HG02623 (cell line): ENCODE measurements around the gene ZNF205.

Experiments
- ATAC-seq: cut with Tn5 transposase; IDR thresholded peaks from one replicate; pipeline ENCODE4 v1.9.1; 2021; ENCODE audit warnings: moderate library complexity; ENCODE audit not compliant: unreplicated experiment

Gene ZNF205

GRCh38 chr16:3101018-3101840, 11.2 kb upstream of the ZNF205 start:
- ATAC-seq = no peak

DNA sequence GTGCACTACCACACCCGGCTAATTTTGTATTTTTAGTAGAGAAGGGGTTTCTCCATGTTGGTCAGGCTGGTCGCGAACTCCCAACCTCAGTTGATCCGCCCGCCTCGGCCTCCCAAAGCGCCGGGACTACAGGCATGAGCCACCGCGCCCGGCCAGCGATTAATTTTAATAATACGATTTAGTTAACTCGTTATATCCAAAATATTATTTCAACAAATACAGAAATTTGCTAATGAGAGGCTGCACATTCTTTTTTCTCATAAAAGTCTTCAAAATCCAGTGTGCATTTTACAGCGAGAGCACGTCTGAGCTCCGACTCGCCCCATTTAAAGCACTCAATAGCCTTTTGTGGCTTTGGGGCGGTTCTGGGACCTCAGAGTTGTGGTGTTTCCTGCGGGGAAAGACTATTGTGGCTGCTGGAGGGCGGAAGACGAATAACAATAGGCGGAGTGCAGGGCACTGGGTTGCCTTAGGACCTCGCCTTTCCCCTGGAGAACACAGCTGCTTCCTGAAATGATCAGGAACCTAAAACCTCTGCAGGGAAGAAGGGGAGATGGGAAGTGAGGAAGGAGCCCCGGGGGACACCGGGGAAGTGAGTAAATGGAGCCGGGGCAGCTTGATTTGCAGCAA, 10.4 kb upstream of the ZNF205 start:
- ATAC-seq = no peak

- peak; percentile 75 for ATAC-seq
Observed at GRCh38 chr16:3106205-3106928, 6.0 kb upstream of the ZNF205 start.

DNA sequence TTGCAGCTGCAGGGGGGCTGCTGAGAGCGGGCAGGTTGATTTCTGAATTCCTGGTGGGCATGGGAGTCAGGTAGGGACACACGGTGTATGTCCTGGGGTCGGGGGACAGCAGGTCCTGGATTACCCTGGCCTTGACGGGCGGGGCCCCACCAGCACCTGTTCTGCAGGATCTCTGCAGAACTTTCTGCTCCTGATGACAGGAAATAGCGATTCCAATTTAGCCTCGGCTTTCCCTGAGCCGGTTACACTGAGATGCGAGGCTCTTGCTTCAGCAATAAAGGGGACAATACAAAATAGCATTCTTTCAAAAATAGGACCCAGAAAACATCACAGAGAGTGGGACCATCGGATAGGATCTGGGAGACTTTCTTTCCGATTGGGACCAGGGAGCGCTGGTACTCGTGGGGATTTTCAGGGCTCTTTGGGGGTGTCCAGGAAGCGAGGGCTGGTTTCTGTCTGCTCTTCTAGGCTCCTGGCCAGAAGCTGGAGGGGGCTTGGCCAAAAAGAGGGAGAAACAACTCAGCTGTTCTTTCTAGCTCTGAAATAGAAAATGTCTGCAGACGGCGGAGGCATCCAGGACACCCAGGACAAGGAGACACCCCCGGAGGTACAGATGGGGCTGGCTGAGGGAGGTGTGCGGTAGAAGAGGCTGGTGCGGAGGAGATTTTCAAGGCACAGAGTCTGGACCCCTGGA, 642 bp downstream of the ZNF205 start:
- ATAC-seq = no peak

GRCh38 chr16:3113765-3114479, 1.5 kb downstream of the ZNF205 start:
- no peak for ATAC-seq

DNA sequence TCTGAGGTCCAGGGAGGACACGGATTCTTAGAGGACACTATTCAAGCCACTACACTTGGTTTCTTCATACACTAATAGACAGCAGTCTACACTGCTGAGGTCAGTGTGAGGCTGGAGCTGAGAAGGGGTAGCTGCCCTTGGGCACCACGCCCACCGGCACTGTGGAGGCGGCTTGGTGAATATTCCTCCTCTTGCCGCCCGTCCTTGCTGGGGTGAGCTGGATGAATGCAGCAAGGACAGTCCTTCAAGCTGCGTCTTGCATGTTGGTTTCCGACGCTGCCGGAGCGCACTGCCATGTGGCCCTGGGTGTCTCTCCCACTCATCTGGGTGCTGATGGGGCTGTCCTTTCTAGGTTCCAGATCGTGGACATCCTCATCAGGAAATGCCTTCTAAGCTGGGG, 2.6 kb downstream of the ZNF205 start:
- ATAC-seq = no peak

DNA sequence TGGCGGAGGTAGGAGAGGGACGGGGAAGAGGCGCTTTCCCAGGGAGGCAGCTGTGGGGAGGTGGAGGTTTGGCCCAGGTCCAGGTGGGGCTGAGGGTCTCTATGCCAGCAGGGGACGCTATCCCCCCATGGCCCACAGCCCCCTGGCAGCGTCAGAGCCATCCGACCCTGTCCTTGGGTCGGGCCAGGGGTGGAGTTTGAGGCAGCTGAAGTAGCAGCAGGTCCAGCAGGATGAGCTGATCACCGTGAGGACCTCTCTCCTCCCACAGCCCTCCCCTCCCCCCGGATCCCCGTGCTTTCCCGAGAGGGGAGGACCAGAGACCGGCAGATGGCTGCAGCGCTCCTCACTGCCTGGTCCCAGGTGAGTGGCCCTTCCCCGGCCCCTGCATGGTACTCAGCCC, 3.2 kb downstream of the ZNF205 start:
- no peak for ATAC-seq

DNA sequence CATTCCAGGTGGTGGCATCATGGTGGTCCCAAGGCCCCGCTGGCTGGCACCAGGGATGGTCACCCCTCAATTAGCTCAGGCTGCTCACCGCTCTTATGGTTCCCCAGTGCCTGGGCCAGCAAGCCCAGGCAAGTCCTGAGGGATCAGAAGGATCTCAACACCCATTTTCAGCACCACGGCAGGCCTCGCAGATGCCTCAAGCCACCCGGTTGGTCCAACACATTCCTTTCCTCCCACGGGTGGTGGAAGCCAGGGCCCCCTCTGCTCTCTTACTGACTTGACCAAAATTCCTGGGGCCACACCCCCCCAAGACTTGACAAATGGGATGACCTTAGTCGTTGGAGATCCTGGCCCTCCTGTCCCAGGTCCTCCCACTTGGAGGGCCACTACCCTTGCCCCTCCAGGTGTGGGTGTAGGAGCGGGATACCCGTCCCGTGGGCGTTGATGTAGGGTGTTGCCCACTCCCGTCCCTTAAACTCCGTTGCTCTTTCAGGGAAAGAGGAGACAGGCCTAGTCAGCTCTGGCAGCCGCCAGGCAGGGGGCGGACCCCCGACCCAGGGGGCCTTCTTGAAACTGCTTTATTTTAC, 5.9 kb downstream of the ZNF205 start:
- ATAC-seq = no peak

GRCh38 chr16:3118846-3119245, 6.5 kb downstream of the ZNF205 start:
- no peak for ATAC-seq

GRCh38 chr16:3119286-3119685, 6.9 kb downstream of the ZNF205 start:
- no peak for ATAC-seq

DNA sequence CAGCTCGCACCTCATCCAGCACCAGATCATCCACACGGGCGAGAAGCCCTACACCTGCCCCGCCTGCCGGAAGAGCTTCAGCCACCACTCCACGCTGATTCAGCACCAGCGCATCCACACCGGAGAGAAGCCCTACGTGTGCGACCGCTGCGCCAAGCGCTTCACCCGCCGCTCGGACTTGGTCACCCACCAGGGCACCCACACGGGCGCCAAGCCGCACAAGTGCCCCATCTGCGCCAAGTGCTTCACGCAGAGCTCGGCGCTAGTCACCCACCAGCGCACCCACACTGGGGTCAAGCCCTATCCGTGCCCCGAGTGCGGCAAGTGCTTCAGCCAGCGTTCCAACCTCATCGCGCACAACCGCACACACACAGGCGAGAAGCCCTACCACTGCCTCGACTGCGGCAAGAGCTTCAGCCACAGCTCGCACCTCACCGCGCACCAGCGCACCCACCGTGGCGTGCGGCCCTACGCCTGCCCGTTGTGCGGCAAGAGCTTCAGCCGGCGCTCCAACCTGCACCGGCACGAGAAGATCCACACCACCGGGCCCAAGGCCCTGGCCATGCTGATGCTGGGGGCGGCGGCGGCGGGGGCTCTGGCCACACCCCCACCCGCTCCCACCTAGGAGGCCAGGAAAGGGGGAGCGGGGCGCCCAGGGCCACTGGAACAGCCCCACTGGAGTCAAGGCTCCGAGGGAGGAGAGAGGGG, 7.5 kb downstream of the ZNF205 start:
- ATAC-seq = no peak

DNA sequence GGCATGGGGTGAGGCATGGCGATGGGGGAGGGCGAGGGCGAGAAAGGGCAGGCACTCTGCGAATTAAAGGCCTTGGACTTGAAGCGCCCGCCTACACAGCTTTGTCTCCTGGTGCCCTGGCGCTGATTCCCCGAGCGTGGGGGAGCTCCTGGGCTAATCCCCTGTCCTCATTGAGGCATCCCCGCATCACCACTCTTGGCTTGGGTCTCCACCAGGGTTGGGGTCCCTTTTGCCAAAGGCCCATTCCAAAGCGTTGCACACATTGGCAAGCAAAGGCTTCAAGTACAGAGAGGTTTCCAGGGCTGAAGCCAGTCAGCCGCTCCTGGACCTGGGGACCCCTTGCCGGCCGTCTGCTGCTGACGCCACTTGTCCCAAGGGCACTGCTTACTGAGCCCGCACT, 8.0 kb downstream of the ZNF205 start:
- no peak for ATAC-seq

- ATAC-seq = no peak
Observed at GRCh38 chr16:3121851-3122467, 9.6 kb downstream of the ZNF205 start.

DNA sequence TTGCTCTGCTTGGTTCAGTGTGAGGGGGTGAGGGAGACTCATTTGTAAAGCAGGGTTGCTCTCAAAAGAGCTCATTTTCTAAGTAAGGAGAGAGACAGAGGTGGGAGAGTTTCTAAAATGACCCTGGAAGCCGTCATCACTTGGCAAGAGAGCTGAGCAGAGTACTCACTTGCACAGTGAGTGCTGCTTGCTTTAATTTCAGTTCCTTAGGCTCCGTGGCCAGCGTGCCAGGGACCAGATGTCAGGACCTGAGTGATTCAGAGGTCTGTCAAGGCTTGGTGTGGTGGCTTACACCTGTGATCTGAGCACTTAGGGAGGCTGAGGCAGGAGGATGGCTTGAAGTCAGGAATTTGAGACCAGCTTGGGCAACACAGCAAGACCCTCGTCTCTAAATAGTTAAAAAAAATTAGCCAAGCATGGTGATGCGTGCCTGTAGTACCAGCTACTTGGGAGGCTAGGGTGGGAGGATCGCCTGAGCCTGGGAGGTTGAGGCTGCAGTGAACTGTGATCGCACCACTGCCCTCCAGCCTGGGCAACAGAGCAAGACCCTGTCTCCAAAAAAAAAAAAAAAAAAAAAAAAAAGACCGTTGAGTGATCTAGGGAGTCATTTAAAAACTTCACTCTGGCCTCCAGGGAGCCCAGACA, 10.7 kb downstream of the ZNF205 start:
- ATAC-seq = no peak

DNA sequence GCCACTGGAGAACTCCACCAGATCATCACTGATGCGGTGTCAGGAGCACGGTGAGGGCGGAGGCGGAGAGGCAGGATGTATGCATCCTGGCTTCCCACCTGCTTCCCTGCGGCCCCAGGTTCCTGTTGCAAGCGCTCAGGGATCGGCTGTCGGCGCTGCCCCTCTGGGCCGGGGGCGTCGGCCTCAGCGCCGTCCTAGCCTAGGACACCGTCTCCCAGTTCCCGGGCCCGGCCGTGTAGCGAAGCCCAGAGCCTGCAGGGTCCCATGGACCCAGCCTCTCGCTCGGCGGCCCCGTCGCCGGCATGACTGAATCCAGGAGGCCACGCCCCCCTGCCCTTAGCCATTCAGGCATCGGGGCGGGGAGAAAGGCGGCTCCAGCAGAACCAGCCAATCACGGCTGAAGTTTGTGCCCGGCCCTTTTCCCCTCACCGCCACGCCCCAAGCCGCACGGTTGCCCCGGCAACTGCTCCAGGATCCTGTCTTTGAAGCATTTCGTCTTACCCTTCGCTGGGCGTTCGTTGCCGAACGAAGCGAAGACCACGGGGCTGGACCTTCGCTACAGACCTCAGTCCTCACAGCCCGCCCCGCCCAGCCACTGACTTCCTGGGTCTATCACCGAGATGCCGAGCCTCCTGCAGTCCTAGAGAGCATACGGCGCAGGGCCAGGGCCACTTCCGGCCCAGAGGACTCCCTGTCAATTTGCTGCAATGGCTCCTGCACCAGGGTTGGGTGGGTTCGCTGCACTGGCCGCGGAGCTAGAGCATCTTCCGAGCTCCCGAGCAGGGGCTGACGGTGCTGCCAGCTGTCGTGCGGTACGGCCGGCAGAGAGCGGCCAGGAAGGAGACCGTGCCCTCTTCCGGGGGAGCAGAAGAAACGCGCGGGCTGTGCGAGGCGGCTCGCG, 11.8 kb downstream of the ZNF205 start:
- ATAC-seq = peak; percentile 80

GRCh38 chr16:3127745-3128144, 15.4 kb downstream of the ZNF205 start:
- ATAC-seq = no peak
